Glomerular visceral epithelial cell (primary cell): ENCODE results near the gene WDR46.
"Not testable (repeated sequence)": the region's sequence is repeated elsewhere in the genome, so short reads cannot be mapped to it uniquely, and the experiment has no call there.

ENCODE experiments used
- DNase-seq: peaks from one replicate; pipeline ENCODE4 v3.0.0-alpha.2; 2016; ENCODE audit errors: extremely low spot score

WDR46 gene

GRCh38 chr6:33288141-33288920 is 708 bp downstream of the WDR46 start:
- DNase-seq = no peak

GRCh38 chr6:33286946-33287914 is 1.8 kb downstream of the WDR46 start:
- DNase-seq = no peak

- DNase-seq = not testable (repeated sequence)
Observed at GRCh38 chr6:33285214-33285613, 3.8 kb downstream of the WDR46 start.

DNA sequence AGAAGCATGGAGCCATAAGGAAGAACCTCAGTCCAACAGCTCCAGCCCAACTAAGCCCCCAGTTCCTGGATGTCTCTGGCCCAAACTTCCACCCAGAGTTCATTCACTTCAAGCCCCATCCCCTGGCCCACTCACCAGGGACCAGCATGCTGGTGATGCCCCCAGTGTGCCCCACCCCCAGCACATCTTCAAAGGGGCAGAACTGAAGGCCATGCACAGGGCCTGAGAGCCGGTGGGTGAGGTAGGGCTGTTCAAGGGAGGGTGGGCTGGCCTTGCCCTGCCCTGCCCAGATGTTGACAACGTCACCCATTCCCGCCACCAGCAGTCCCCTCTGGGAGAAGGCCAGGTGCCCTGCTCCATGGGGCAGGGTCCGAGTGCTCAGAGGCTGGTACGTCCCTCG is 8.5 kb downstream of the WDR46 start:
- DNase-seq = no peak

DNA sequence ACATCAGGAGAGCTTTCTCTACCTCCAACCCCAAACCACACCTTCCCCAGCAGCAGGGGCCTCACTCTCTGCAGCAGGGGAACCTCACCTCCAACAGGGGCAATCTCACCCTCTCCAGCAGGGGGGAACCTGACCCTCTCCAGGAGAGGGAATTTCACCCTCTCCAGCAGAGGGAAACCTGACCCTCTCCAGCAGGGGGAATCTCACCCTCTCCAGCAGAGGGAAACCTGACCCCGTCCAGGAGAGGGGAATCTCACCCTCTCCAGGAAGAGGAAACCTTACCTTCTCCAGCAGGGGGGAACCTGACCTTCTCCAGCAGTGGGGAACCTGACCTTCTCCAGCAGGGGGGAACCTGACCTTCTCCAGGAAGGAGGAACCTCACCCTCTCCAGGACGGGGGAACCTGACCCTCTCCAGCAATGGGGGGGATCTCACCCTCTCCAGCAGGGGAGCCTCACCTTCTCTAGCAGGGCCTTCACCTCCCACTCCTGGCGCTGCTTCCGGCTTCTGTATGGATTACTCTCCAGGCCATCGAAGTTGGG is 9.0 kb downstream of the WDR46 start:
- DNase-seq = peak; percentile 79

DNA sequence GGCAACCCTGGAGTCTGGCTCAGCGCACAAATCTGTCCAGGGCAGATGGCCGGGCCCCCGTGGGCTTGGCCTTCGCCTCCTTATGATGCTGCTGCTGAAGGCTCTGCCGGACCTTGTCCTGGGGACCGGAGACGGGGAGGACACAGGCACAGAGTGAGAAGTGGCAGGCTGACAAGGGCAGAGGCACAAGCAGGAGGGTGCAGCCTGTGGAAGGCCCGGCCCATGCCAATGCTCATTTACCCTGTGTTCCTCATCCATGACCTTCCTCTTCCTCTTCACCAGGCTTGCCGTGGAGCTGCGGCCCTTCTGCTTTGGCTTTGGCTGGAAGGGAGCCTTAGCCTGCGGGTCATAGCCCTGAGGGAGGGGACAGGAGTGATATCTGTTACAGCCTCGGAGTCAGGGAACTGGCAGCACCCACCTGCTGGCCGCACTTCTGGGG is 9.8 kb downstream of the WDR46 start:
- no peak for DNase-seq

- DNase-seq = no peak
Observed at GRCh38 chr6:33278810-33279209, 10.2 kb downstream of the WDR46 start.

DNA sequence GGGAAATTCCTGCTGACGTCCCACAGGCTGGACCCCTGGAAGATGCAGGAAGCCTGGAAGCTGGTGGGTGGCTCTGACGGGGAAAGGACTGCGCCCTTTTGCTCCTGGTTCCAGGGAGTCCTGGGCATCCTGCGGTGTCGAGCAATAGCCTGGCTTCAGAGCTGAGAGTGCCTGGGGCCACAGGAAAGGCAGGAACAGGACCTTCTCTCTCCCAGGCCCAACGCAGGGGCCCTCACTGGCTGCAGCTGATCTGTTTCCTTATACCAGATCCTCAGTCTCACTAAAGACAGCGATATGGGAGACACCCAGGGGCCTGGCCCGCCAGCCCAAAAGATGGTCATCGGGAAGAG is 10.7 kb downstream of the WDR46 start:
- DNase-seq = no peak

DNA sequence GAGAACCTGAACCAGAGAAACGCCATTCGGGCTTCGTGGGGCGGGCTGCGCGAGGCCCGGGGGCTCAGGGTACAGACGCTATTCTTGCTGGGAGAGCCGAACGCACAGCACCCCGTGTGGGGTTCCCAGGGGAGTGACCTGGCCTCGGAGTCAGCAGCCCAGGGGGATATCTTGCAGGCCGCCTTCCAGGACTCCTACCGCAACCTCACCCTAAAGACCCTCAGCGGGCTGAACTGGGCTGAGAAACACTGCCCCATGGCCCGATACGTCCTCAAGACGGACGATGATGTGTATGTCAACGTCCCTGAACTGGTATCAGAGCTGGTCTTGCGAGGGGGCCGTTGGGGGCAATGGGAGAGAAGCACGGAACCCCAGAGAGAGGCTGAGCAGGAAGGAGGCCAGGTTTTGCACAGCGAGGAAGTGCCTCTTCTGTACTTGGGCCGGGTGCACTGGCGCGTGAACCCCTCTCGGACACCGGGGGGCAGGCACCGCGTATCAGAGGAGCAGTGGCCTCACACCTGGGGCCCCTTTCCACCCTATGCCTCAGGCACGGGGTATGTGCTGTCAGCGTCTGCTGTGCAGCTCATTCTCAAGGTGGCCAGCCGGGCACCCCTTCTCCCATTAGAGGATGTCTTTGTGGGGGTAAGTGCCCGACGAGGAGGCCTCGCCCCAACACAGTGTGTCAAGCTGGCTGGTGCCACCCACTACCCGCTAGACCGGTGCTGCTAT is 11.2 kb downstream of the WDR46 start:
- peak; percentile 12 for DNase-seq

- DNase-seq = peak; percentile 72
Observed at GRCh38 chr6:33276864-33277662, 12.0 kb downstream of the WDR46 start, which contains the start of gene B3GALT4. TSS of gene B3GALT4 (plus strand) at chr6:33277123. CDS start at chr6:33277420, 297 bp downstream.

DNA sequence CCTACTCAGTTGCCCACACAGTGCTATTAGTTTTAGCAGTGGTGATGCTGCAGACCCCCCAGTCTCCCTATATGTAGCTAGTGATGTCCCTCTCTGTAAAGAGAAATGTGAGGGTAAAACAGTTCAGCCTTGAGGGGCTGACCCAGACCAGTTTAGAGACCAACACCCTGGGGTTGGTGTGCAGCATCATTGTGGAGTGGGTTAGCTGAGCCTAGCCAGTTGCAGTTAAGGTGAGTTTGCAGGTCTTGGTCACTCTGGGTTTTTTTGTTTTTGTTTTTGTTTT is 12.5 kb downstream of the WDR46 start:
- DNase-seq = no peak

- not testable (repeated sequence) for DNase-seq
Observed at GRCh38 chr6:33275795-33276580, 13.1 kb downstream of the WDR46 start.

- no peak for DNase-seq
Observed at GRCh38 chr6:33273924-33274902, 14.8 kb downstream of the WDR46 start.

- DNase-seq = no peak
Observed at GRCh38 chr6:33273129-33273923, 15.7 kb downstream of the WDR46 start.

DNA sequence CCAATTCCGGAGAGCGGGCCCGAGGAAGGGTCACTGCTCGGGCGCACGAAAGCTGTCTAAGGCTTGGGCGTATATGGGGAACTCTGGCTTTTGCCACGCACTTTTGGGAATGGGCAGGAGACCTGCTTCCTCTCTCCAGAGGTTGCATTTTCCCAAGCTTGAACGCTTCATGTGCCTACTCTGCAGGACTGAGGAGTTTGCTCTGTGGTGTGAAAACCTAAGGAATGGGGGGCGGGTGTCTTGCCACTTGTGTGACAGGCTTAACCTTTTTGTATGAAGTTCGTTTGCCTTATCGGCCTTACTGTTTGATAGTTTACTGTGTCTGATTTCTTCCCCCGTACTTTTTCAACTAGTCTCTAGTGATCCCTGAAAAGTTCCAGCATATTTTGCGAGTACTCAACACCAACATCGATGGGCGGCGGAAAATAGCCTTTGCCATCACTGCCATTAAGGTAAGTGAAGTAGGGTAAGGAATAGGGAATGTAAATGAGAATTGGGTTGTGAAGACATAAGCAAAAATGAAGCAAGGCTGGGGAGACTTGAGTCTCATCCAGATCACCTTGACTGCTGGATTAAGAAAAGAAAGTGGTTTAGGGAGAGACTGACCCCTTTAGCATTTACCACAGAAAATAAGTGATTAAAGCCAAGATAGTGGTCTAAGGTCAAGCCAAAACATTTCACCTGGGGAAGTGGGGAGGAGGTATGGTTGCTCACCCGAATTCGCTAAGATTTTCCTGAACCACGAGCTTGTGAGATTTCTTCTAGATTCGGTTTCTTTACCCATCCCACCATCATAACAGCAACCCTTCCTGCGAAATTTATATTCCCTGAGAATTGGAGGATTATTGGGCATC is 16.5 kb downstream of the WDR46 start:
- no peak for DNase-seq

DNA sequence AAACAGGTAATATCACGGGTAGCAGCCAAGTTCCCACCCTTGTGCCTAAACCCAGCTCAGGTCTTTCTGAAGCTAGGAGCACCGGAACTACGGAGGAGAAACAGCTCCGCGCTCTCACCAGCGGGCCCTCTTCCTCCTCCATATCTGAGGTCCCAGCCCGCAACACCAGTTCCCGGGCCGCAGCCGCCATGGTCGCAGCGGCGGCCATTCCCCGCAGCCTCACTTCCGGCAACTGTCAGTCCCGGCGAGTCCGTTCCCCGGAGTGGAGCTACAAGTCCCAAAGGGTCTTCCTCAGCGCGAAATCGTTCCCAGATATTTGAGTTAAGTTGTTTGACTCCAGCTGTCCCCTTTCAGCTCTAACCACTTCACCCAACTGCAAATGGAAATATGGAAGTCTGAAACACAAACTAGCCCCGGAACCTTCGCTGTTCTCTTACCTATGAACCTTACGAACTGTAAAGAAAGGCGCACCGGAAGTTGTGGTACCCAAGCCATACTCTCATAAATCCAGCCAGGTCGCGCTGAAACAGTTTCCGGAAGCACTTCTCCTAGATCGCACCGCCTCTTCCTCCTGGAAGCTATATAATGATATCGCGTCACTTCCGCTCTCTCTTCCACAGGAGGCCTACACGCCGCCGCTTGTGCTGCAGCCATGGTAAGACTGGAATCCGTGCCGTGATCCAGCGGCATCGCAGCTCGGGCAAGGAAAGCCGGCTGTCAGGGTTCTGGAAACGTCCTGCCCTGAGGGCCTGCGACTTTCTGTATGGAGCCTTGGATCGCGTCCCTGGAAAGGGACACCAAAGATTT is 17.4 kb downstream of the WDR46 start, which contains the start of the genes RPS18 and VPS52:
TSS of gene RPS18 (plus strand) at position 608 of the 807 bp plus-strand sequence. CDS start at position 653, 45 bp downstream.
TSS of gene VPS52 (minus strand) at position 409 of the 807 bp plus-strand sequence. CDS start at position 208, 201 bp downstream.
- DNase-seq = peak; percentile 99
